GM12801 (cell line): ENCODE results near the gene NEU2.

Source experiments
- TF ChIP-seq, protein P1 (sequence below): IDR thresholded peaks from one replicate; pipeline ENCODE4 v1.5.1; 2011; ENCODE audit warnings: control low read depth; ENCODE audit not compliant: insufficient read length; ENCODE audit errors: extremely low read depth

The NEU2 gene

DNA sequence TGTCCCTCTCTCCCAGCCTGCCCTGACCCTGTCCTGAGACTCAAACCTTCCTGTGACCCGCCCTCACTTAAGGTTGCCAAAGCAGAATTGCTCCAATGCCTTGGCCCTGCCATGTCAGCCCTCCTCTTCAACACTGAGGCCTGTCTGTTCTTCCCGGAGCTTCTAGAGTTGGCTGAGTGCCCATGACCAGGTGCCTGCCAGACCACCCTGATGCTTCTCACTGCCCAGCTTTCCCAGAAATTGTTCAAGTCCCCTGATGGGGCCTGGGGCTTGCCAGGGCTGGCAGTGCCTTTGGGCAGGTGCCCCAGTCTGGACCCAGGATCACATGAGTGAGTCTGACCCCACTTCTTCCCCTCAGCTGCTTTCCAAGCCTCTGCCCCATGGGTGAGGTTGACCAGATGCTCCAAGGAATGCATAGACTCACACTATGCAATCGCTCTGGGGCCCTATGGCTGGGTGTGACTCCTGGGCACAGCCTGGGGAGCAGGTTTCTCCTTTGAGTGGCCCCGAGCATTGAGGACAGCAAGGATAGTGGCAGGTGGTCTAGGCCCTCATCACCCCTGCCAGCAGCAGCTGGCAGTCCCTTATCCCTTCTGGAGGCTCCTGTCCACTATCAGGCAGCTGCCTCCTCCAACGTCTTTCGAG lies 24.6 kb downstream of the NEU2 start:
- TF ChIP-seq, protein P1, sequence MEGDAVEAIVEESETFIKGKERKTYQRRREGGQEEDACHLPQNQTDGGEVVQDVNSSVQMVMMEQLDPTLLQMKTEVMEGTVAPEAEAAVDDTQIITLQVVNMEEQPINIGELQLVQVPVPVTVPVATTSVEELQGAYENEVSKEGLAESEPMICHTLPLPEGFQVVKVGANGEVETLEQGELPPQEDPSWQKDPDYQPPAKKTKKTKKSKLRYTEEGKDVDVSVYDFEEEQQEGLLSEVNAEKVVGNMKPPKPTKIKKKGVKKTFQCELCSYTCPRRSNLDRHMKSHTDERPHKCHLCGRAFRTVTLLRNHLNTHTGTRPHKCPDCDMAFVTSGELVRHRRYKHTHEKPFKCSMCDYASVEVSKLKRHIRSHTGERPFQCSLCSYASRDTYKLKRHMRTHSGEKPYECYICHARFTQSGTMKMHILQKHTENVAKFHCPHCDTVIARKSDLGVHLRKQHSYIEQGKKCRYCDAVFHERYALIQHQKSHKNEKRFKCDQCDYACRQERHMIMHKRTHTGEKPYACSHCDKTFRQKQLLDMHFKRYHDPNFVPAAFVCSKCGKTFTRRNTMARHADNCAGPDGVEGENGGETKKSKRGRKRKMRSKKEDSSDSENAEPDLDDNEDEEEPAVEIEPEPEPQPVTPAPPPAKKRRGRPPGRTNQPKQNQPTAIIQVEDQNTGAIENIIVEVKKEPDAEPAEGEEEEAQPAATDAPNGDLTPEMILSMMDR = no peak

DNA sequence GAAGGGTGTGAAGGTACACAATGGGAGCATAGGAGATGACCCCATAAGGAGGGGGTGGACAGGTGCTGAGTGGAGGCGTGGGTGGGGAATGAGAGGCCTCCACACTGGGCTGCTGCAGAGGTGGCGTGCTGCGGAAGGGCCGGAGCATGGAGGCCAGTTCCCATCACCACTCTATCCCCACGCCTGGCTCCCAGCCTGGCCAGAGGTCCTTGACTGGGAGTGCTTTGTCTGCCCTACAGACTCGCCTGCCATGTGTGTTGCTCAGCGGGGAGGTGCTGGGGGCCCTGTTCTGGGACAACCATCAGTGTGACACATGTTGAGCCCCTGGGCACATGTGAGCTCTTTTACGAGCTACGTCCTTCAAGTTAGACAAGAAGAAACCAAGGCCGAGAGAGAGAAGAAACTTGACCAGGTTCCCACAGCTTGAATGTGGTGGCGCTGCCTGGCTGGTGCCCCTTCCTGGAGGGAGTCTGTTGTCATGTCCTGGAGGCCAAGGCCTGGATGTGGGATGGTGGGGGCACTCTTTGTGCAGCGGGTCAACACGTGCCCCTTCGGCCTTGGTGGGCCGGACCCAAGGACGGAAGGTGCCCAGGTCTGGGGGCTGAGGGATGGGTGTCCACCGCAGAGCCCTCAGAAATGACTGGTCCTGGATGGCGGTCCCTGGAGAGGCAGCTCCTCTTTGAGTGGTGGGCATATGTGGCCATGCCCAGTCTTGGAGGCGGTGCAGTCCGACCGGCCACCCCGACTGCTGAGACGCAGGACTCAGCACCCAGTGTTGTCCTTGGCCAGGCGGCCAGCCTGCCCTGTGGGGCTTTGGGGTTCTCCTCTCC lies 26.5 kb downstream of the NEU2 start:
- TF ChIP-seq, protein P1 = no peak

DNA sequence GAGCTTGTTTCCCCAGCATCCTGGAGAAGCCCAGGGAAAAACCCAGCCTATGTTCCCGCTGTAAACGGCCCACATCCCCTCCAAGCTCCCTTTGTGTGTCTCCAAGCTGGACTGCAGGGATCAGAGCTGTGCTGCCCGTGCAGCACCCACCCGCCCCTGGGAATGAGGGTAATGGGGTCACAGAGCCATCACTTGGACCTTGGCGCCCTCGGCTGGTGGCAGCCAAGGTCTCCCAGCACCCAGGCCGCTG lies 27.0 kb downstream of the NEU2 start:
- TF ChIP-seq, protein P1 = no peak

DNA sequence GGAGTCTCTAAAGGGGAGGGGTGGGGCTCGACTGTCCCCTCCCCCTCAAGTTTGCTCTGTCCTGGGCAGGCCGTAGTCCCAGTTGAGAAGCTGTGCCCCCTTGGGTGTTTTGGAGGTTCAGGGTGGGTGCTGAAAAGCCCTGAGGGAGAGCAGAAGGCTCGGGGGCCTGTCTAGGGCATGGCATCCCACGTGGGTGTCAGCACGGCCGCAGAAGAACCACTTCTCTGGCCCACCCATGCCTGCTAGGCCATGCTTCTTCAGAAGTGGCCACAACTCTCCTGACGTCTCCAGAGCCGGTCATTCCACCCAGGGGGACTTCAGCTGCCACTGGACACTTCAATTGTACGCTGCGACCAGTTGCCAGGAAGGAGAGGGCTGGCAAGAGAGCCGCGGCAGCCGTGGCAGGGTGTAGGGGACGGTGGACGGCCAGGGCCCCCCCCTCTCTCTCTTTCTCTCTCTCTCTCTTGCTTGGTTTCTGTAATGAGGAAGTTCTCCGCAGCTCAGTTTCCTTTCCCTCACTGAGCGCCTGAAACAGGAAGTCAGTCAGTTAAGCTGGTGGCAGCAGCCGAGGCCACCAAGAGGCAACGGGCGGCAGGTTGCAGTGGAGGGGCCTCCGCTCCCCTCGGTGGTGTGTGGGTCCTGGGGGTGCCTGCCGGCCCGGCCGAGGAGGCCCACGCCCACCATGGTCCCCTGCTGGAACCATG lies 27.5 kb downstream of the NEU2 start, which contains the start of gene INPP5D:
INPP5D (plus strand) TSS at position 546 of the 704 bp plus-strand sequence; CDS start at position 683, 137 bp downstream.
- TF ChIP-seq, protein P1 = no peak

DNA sequence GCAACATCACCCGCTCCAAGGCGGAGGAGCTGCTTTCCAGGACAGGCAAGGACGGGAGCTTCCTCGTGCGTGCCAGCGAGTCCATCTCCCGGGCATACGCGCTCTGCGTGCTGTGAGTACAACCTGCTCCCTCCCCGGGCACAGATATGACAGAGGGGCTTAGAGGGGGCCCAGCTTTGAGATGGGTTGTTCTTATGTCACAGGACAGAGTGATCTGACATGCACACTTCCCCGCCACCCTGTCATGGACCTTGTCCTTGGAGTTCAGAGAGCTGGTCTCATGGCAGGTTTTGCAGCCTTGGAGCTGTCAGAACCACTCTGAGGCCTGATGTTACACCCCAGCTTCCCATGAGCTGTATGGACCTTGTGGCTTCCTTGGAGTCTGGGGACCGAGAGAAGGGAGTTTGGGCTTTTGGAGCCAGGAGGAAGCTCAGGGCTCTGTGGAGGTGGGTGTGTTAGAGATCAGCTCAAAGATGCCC lies 28.1 kb downstream of the NEU2 start:
- TF ChIP-seq, protein P1 = no peak

DNA sequence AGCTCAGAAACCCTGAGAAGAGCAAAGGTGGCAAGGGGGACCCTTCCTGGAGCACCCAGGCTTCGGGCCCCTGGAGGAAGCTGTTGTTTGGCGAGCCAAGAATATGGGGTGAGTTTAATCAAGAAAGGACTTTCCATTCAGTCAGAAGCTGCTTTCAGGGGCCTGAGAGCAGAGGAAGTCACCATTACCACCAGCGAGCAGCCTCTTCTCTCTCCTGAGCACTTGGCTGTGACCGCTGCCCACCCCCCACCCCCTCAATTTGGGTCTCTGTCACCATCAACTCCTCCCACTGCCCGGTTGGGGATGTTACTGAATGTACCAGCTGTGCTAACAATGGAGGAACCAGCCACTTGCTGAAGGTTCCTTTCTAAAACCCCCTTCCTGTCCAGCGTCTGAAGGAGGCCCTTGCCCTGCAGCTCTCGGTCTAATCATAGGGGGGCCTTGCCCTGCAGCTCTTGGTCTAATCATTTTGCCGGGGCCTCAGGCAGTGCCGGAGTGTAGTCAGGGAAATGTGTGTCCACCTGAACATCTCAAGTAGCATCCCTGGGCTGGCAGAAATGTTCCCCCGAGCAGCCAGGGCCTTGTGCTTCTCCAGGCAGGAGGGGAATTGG lies 28.6 kb downstream of the NEU2 start:
- TF ChIP-seq, protein P1 = no peak
